ENCODE results near the gene EDA. TPM values are rescaled to one million over a fixed set of nuclear protein-coding genes. Genes with fewer than 3 reads are reported as not detected.

EDA gene
- polyA plus RNA-seq, 2 donors: 0.57 to 0.92 TPM

DNA sequence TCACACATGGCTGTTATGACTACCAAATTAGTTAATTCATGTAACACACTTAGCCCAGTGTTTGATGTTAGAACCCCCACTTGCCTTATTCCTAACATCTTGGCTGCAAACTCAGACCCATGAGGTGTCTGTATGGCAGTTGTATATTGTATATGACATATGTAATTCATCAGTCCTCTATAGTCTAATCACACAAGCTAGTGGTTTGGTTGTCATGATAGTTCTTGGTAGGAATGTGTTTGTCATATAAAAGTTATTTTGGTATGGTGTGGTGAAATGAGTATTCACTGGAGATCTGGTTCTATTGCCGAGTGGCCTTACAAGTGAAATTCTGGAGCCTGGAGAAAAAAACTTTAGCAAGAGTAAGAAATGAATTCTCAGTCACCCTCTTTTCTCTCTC is 284.6 kb downstream of the EDA start:
- no peaks in the 10 kb centered on the region for H3K4me1 ChIP-seq (ENCODE audit: control insufficient read depth in 2 of 2, insufficient read depth in 2 of 2, low read length in 1 of 2)
- no peaks in the 10 kb centered on the region for H3K9me3 ChIP-seq (ENCODE audit: control insufficient read depth in 2 of 2, insufficient read depth in 1 of 2, low read depth in 1 of 2, low read length in 1 of 2)
- H3K27ac ChIP-seq (ENCODE audit: low read depth in 2 of 2, low read length in 1 of 2): no peak overlapping the region
- WGBS, 2 donors: 73 to 94% methylated on average over 1 of the region's 1 CpG
- H3K36me3 ChIP-seq (ENCODE audit: control insufficient read depth in 2 of 2, insufficient read depth in 2 of 2, low read length in 1 of 2): no peaks in the 10 kb centered on the region
- no peaks in the 10 kb centered on the region for H3K27me3 ChIP-seq (ENCODE audit: control insufficient read depth in 1 of 2, insufficient read depth in 2 of 2, low read length in 2 of 2)
- no peak overlapping the region for H3K4me3 ChIP-seq (ENCODE audit: low read depth in 1 of 2, low read length in 2 of 2)

DNA sequence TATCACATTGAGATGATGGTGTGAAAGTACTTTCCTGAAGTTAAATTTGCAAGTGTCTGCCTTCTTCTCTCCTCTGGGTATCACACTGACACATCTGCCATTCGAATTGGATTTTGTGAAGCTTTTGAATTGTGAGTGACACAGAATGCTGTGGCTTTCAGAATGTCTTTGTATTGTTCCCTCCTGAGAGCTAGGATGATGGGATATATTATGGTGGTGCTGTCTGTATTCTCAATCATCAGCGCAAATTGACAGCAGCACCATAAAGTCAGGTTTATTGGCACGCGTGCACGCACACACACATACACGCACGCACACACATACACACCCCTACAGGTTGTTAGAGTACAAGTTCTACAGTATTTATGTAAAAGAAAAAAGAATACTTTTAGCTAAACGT is 290.5 kb downstream of the EDA start:
- Histone ChIP-seq H3K9me3 (ENCODE audit: control insufficient read depth in 2 of 2, insufficient read depth in 1 of 2, low read depth in 1 of 2, low read length in 1 of 2) (no peaks in the 10 kb centered on the region), H3K4me1 (ENCODE audit: control insufficient read depth in 2 of 2, insufficient read depth in 2 of 2, low read length in 1 of 2) (no peaks in the 10 kb centered on the region), H3K27ac (ENCODE audit: low read depth in 2 of 2, low read length in 1 of 2) (no peak overlapping the region), H3K4me3 (ENCODE audit: low read depth in 1 of 2, low read length in 2 of 2) (no peak overlapping the region), H3K36me3 (ENCODE audit: control insufficient read depth in 2 of 2, insufficient read depth in 2 of 2, low read length in 1 of 2) (no peaks in the 10 kb centered on the region), H3K27me3 (ENCODE audit: control insufficient read depth in 1 of 2, insufficient read depth in 2 of 2, low read length in 2 of 2) (no peaks in the 10 kb centered on the region)
- 85 to 93% methylated on average over 8 of the region's 8 CpGs for WGBS, 2 donors

DNA sequence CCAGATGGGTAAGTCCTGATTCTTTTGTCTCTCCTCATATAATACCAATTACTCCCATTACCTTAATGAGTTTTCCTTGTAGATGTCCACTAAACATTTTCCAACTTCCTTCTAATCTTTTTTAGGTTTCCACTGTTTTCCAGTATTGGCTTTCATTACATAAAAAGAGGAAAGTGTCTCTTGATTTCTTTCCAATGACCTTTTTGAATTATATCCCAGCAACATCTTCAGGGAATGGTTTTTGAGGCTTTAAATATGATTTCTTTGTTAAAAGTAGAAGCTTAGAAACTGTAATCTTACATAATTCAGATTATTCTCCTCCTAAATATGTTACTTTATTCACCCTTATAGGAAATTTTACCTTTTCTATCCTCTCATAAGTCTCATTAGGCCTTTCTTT is 298.9 kb downstream of the EDA start:
- Histone ChIP-seq H3K4me1 (ENCODE audit: control insufficient read depth in 2 of 2, insufficient read depth in 2 of 2, low read length in 1 of 2) (no peaks in the 10 kb centered on the region), H3K36me3 (ENCODE audit: control insufficient read depth in 2 of 2, insufficient read depth in 2 of 2, low read length in 1 of 2) (no peaks in the 10 kb centered on the region), H3K4me3 (ENCODE audit: low read depth in 1 of 2, low read length in 2 of 2) (no peak overlapping the region), H3K27me3 (ENCODE audit: control insufficient read depth in 1 of 2, insufficient read depth in 2 of 2, low read length in 2 of 2) (no peaks in the 10 kb centered on the region), H3K27ac (ENCODE audit: low read depth in 2 of 2, low read length in 1 of 2) (no peak overlapping the region), H3K9me3 (ENCODE audit: control insufficient read depth in 2 of 2, insufficient read depth in 1 of 2, low read depth in 1 of 2, low read length in 1 of 2) (no peaks in the 10 kb centered on the region)

DNA sequence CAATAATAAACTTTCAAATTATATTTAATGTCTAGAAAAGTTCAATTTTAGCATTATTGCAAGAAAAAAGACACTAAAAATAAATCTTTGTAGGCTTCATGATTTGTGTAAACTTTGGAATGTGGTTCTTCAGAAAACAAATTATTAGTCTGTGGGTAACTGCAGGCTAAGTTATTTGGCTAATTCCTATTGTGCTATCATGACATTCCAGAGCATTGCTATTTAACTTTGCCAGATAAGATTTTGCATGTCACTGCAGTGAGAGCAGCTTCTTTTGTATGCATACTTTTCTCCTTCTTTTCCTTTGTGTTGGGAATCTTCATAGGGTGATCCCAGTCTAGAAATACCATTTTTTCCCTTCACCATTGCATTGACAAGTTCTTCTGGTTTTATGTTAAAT is 303.8 kb downstream of the EDA start:
- H3K4me1 ChIP-seq (ENCODE audit: control insufficient read depth in 2 of 2, insufficient read depth in 2 of 2, low read length in 1 of 2): no peaks in the 10 kb centered on the region
- no peaks in the 10 kb centered on the region for H3K9me3 ChIP-seq (ENCODE audit: control insufficient read depth in 2 of 2, insufficient read depth in 1 of 2, low read depth in 1 of 2, low read length in 1 of 2)
- no peak overlapping the region for H3K27ac ChIP-seq (ENCODE audit: low read depth in 2 of 2, low read length in 1 of 2)
- no peaks in the 10 kb centered on the region for H3K27me3 ChIP-seq (ENCODE audit: control insufficient read depth in 1 of 2, insufficient read depth in 2 of 2, low read length in 2 of 2)
- no peaks in the 10 kb centered on the region for H3K36me3 ChIP-seq (ENCODE audit: control insufficient read depth in 2 of 2, insufficient read depth in 2 of 2, low read length in 1 of 2)
- no peak overlapping the region for H3K4me3 ChIP-seq (ENCODE audit: low read depth in 1 of 2, low read length in 2 of 2)

DNA sequence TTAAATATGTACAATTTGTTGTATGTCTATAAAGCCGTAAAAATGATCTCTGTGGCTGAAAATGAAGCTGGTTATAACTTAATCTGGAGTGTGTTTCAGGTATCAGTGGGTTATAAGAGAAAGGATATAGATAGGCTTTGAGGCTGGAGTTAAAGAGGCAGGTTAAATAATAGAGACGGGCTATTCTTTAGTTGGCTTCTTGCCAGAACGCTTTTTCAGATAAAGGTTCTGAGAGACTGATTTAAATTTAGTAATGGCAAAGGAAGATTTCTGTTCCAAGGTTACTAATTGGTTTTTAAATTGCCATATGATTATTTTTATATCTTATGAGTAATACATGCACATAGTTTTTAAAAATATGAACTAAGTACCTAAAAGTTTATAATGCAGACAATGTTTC is 316.4 kb downstream of the EDA start:
- H3K4me1 ChIP-seq (ENCODE audit: control insufficient read depth in 2 of 2, insufficient read depth in 2 of 2, low read length in 1 of 2): no peaks in the 10 kb centered on the region
- H3K36me3 ChIP-seq (ENCODE audit: control insufficient read depth in 2 of 2, insufficient read depth in 2 of 2, low read length in 1 of 2): no peaks in the 10 kb centered on the region
- no peaks in the 10 kb centered on the region for H3K27me3 ChIP-seq (ENCODE audit: control insufficient read depth in 1 of 2, insufficient read depth in 2 of 2, low read length in 2 of 2)
- no peak overlapping the region for H3K4me3 ChIP-seq (ENCODE audit: low read depth in 1 of 2, low read length in 2 of 2)
- 56 to 62% methylated on average over 3 of the region's 3 CpGs for WGBS, 2 donors
- no peak overlapping the region for H3K27ac ChIP-seq (ENCODE audit: low read depth in 2 of 2, low read length in 1 of 2)
- H3K9me3 ChIP-seq (ENCODE audit: control insufficient read depth in 2 of 2, insufficient read depth in 1 of 2, low read depth in 1 of 2, low read length in 1 of 2): no peaks in the 10 kb centered on the region

DNA sequence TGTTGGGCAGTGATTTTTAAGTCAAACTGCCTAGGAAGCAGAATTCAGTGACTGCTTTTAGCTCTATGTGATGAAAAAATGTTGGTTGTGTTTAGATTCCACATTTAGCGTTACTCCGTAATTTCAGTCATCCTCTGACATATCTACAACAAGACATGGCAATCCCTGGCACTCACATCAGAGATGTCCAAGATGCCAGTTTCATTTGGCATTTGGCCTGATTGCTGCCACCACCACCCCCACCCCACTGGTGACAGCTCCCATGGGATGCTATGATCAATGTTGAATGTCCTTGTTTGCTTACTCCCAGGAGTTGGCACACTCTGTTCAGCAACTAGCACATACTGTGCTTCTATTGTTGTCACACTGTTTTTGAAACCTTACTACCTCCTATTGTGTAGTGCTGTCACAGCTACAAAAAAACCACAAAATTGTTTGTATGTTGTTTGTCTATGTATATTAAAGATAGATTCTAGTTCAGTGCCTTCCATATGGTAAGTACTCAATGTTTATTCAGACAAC is 332.4 kb downstream of the EDA start:
- H3K36me3 ChIP-seq (ENCODE audit: control insufficient read depth in 2 of 2, insufficient read depth in 2 of 2, low read length in 1 of 2): no peaks in the 10 kb centered on the region
- H3K4me3 ChIP-seq (ENCODE audit: low read depth in 1 of 2, low read length in 2 of 2): no peak overlapping the region
- peaks cover 0 to 9% of the 10 kb centered on the region in 2 donors for H3K9me3 ChIP-seq (ENCODE audit: control insufficient read depth in 2 of 2, insufficient read depth in 1 of 2, low read depth in 1 of 2, low read length in 1 of 2)
- H3K4me1 ChIP-seq (ENCODE audit: control insufficient read depth in 2 of 2, insufficient read depth in 2 of 2, low read length in 1 of 2): no peaks in the 10 kb centered on the region
- 44 to 47% methylated on average over 2 of the region's 2 CpGs for WGBS, 2 donors
- no peaks in the 10 kb centered on the region for H3K27me3 ChIP-seq (ENCODE audit: control insufficient read depth in 1 of 2, insufficient read depth in 2 of 2, low read length in 2 of 2)
- H3K27ac ChIP-seq (ENCODE audit: low read depth in 2 of 2, low read length in 1 of 2): no peak overlapping the region

DNA sequence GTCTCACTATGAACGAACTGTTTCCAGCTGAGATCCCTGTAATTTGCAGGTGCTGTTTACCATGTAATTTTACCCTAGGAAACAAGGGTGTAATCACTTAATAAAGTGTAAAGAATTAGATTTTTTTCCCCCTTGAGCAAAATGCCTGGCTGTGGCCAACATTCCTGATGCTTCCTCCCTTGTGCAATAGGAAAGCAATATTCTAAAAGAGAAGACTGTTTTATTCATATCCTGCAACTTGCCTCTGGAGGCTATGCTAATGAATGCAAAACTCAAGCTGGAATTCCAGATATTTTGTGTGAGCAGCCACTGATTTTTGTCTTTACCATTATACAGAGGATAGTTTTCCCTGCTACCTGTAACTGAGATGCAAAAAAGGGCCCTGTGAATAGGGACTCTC is 335.8 kb downstream of the EDA start:
- no peak overlapping the region for H3K4me3 ChIP-seq (ENCODE audit: low read depth in 1 of 2, low read length in 2 of 2)
- no peaks in the 10 kb centered on the region for H3K9me3 ChIP-seq (ENCODE audit: control insufficient read depth in 2 of 2, insufficient read depth in 1 of 2, low read depth in 1 of 2, low read length in 1 of 2)
- H3K27ac ChIP-seq (ENCODE audit: low read depth in 2 of 2, low read length in 1 of 2): no peak overlapping the region
- H3K36me3 ChIP-seq (ENCODE audit: control insufficient read depth in 2 of 2, insufficient read depth in 2 of 2, low read length in 1 of 2): no peaks in the 10 kb centered on the region
- no peaks in the 10 kb centered on the region for H3K27me3 ChIP-seq (ENCODE audit: control insufficient read depth in 1 of 2, insufficient read depth in 2 of 2, low read length in 2 of 2)
- WGBS, 2 donors: 63 to 76% methylated on average over 1 of the region's 1 CpG
- no peaks in the 10 kb centered on the region for H3K4me1 ChIP-seq (ENCODE audit: control insufficient read depth in 2 of 2, insufficient read depth in 2 of 2, low read length in 1 of 2)

DNA sequence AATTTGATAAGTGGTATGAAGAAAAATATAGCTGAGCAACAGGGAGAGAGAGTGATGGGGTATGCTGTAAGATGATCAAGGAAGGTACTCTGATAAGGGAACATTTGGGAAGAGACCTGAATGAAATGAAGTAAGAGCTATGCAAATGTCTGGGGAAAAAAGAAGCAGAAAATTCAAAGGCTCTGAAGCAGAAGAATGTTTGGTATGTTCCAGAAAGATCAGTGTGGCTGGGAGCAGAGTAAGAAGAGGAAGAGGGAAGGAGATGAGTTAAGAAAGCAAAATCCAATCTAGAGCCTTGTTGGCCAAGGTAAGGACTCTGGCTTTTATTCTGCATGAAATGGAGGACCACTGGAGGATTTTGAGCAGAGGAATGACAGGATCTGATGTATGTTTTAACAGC is 343.8 kb downstream of the EDA start:
- no peaks in the 10 kb centered on the region for H3K4me1 ChIP-seq (ENCODE audit: control insufficient read depth in 2 of 2, insufficient read depth in 2 of 2, low read length in 1 of 2)
- no peak overlapping the region for H3K27ac ChIP-seq (ENCODE audit: low read depth in 2 of 2, low read length in 1 of 2)
- H3K36me3 ChIP-seq (ENCODE audit: control insufficient read depth in 2 of 2, insufficient read depth in 2 of 2, low read length in 1 of 2): no peaks in the 10 kb centered on the region
- H3K9me3 ChIP-seq (ENCODE audit: control insufficient read depth in 2 of 2, insufficient read depth in 1 of 2, low read depth in 1 of 2, low read length in 1 of 2): no peaks in the 10 kb centered on the region
- H3K27me3 ChIP-seq (ENCODE audit: control insufficient read depth in 1 of 2, insufficient read depth in 2 of 2, low read length in 2 of 2): no peaks in the 10 kb centered on the region
- H3K4me3 ChIP-seq (ENCODE audit: low read depth in 1 of 2, low read length in 2 of 2): no peak overlapping the region

DNA sequence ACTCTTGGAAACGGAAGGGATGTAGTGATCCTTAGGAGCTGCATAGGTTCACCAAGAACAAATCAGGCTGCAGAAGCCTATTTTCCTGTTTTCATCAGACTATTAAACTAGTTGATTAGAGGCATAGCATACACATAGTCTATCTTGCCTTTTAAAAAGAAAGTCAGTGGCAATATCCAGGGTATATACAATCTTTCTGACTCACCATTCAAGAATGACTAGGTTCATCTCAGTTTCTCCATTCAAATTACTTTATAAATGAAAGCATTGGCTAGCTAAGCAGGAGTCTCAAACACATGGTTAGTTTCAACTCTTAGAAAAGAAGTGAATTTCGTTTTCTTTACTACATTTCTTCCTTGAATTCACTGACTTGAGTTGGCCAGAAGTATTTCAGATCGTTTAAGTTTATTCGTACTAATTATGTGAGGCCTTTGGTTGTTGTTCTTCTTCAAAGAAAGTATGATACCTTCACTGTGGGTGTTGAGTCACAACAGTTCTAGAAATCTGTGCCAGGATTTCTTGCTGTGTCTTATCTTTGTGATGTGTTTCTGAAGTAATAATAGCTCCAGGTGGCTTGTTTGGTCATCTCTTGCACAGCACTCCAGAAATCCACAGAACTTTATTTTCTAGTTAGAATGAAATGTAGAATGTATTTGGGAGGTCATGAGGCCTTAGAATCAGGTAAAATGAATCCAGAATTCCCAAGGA is 345.6 kb downstream of the EDA start:
- Histone ChIP-seq H3K27ac (ENCODE audit: low read depth in 2 of 2, low read length in 1 of 2) (no peak overlapping the region), H3K4me1 (ENCODE audit: control insufficient read depth in 2 of 2, insufficient read depth in 2 of 2, low read length in 1 of 2) (no peaks in the 10 kb centered on the region), H3K36me3 (ENCODE audit: control insufficient read depth in 2 of 2, insufficient read depth in 2 of 2, low read length in 1 of 2) (no peaks in the 10 kb centered on the region), H3K9me3 (ENCODE audit: control insufficient read depth in 2 of 2, insufficient read depth in 1 of 2, low read depth in 1 of 2, low read length in 1 of 2) (no peaks in the 10 kb centered on the region), H3K27me3 (ENCODE audit: control insufficient read depth in 1 of 2, insufficient read depth in 2 of 2, low read length in 2 of 2) (no peaks in the 10 kb centered on the region), H3K4me3 (ENCODE audit: low read depth in 1 of 2, low read length in 2 of 2) (no peak overlapping the region)
- 73 to 75% methylated on average over 4 of the region's 4 CpGs for WGBS, 2 donors

DNA sequence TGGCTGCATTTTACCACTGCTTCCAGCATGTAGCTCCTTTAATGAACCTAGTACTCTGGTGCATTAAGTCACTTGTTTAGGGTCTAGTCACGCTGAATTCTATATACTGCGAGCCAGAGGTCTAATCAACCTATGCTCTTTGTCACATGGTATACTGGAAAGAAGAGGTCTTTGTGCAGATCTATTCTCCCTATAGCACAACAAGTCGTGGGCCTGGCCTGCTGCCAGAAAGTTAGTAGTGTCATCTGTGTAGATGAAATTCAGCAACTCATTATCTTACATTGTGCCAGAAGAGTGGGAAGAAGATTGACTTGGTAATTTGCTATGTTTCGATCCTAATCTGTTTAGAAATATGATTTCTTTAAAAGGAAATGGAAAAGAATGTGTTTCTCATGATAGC is 353.0 kb downstream of the EDA start:
- H3K36me3 ChIP-seq (ENCODE audit: control insufficient read depth in 2 of 2, insufficient read depth in 2 of 2, low read length in 1 of 2): no peaks in the 10 kb centered on the region
- 49 to 58% methylated on average over 4 of the region's 4 CpGs for WGBS, 2 donors
- H3K4me3 ChIP-seq (ENCODE audit: low read depth in 1 of 2, low read length in 2 of 2): no peak overlapping the region
- H3K27ac ChIP-seq (ENCODE audit: low read depth in 2 of 2, low read length in 1 of 2): no peak overlapping the region
- H3K9me3 ChIP-seq (ENCODE audit: control insufficient read depth in 2 of 2, insufficient read depth in 1 of 2, low read depth in 1 of 2, low read length in 1 of 2): no peaks in the 10 kb centered on the region
- no peaks in the 10 kb centered on the region for H3K4me1 ChIP-seq (ENCODE audit: control insufficient read depth in 2 of 2, insufficient read depth in 2 of 2, low read length in 1 of 2)
- H3K27me3 ChIP-seq (ENCODE audit: control insufficient read depth in 1 of 2, insufficient read depth in 2 of 2, low read length in 2 of 2): peaks cover 0 to 6% of the 10 kb centered on the region in 2 donors

All from esophagus (tissue), 2 donors.